Measurements from ENCODE around the gene FAM20B.
A peak's percentile ranks its signal among the peaks of the same experiment; 100 is the strongest.

The FAM20B gene

DNA sequence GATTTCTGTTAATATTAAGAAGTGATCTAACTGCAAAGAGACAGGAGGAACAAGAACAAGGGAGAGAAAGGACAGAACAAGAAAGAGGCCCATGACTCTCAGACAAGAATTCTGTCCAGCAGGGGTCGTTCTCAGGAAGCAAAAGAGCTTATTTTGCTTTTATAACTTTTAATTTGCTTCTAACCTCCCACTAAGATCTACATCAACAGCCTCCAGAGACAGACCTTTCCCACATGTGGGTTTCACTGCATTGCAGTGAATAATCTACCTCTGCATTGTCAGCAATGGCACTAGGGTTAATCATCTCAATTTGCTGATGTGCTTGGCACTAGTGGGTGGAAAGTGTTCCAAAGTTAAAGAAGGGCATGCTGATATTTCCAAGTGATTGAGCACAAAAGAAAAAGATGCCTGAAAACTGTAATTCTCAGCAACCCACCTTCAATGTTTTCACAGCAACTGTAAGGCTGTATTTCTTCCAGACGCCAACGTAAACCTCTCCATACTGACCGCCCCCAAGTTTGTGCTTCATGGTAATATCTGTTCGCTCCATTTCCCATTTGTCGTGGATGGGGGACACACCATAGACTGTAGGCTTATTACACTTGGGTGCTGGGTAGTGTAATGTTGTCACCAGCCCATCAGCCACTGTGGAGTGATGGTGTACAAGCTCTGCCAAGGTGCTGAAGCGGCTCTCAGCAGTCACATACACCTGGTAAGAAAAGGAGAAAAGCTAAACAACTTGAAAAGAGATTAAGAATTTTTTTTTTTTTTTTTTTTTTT, 95.7 kb downstream of the FAM20B start:
- no peak overlapping the region for H3K4me3 ChIP-seq (ENCODE audit: low read length, poor library complexity, severe bottlenecking)
- no peaks in the 10 kb centered on the region for H3K79me2 ChIP-seq (ENCODE audit: insufficient read depth, low read length)
- H3K36me3 ChIP-seq (ENCODE audit: insufficient read depth, low read length), result peaks cover 45% of the 10 kb centered on the region; the same call in 1 of the 2 replicates
- H4K20me1 ChIP-seq (ENCODE audit: insufficient read depth, low read length, poor library complexity, severe bottlenecking), result no peaks in the 10 kb centered on the region
- no peak overlapping the region for H3K9ac ChIP-seq (ENCODE audit: low read depth, low read length, poor library complexity, severe bottlenecking)
- H3K27me3 ChIP-seq (ENCODE audit: insufficient read depth, low read length, poor library complexity, severe bottlenecking), result no peaks in the 10 kb centered on the region
- H3K4me1 ChIP-seq (ENCODE audit: insufficient read depth, low read length, poor library complexity, severe bottlenecking), result no peaks in the 10 kb centered on the region
- no peak overlapping the region for H2AFZ ChIP-seq (ENCODE audit: low read length)
- H3K9me3 ChIP-seq (ENCODE audit: insufficient read depth, low read depth, low read length), result no peaks in the 10 kb centered on the region
- H3F3A ChIP-seq (ENCODE audit: low read depth), result 0 out of 2 replicates have a peak, but pooled peaks cover 2% of the 10 kb centered on the region
- H3K9me2 ChIP-seq (replicated peaks; ENCODE audit: low read depth, low read length), result no peaks in the 10 kb centered on the region
- TF ChIP-seq EZH2phosphoT487 (IDR thresholded peaks at IDR 0.05; ENCODE audit: borderline replicate concordance), result no peak
- TF ChIP-seq CTCF (conservative IDR thresholded peaks at IDR 0.05; ENCODE audit: low read length), result peak; percentile 68
- no peak overlapping the region for H3K4me2 ChIP-seq (ENCODE audit: low read depth, low read length, poor library complexity, severe bottlenecking)

- H2AFZ ChIP-seq (ENCODE audit: low read length), result no peak overlapping the region
- H3K27me3 ChIP-seq (ENCODE audit: insufficient read depth, low read length, poor library complexity, severe bottlenecking), result no peaks in the 10 kb centered on the region
- no peaks in the 10 kb centered on the region for H4K20me1 ChIP-seq (ENCODE audit: insufficient read depth, low read length, poor library complexity, severe bottlenecking)
- no peak overlapping the region for H3K9ac ChIP-seq (ENCODE audit: low read depth, low read length, poor library complexity, severe bottlenecking)
- 0 out of 2 replicates have a peak, but pooled peaks cover 3% of the 10 kb centered on the region for H3K79me2 ChIP-seq (ENCODE audit: insufficient read depth, low read length)
- H3K4me1 ChIP-seq (ENCODE audit: insufficient read depth, low read length, poor library complexity, severe bottlenecking), result peaks cover 6% of the 10 kb centered on the region
- H3K4me2 ChIP-seq (ENCODE audit: low read depth, low read length, poor library complexity, severe bottlenecking), result no peak overlapping the region
- no peaks in the 10 kb centered on the region for H3K9me3 ChIP-seq (ENCODE audit: insufficient read depth, low read depth, low read length)
- TF ChIP-seq CTCF (conservative IDR thresholded peaks at IDR 0.05; ENCODE audit: low read length) (no peak), EZH2phosphoT487 (IDR thresholded peaks at IDR 0.05; ENCODE audit: borderline replicate concordance) (no peak)
- no peak overlapping the region for H3K4me3 ChIP-seq (ENCODE audit: low read length, poor library complexity, severe bottlenecking)
- H3K36me3 ChIP-seq (ENCODE audit: insufficient read depth, low read length), result peaks cover 23% of the 10 kb centered on the region; the same call in 1 of the 2 replicates
- H3K9me2 ChIP-seq (replicated peaks; ENCODE audit: low read depth, low read length), result no peaks in the 10 kb centered on the region
- 0 out of 2 replicates have a peak, but pooled peaks cover 2% of the 10 kb centered on the region for H3F3A ChIP-seq (ENCODE audit: low read depth)
Observed at GRCh38 chr1:179124873-179125272, 99.2 kb downstream of the FAM20B start.
